Femur (tissue), 1 donor: ENCODE results near the gene LAGE3.
A peak's percentile ranks its signal among the peaks of the same experiment; 100 is the strongest.

Source experiments
- DNase-seq: peaks from one replicate; pipeline ENCODE4 v3.0.0-alpha.2; 2017

LAGE3 gene

GRCh38 chrX:154452823-154453222, 26.3 kb downstream of the LAGE3 start:
- DNase-seq, result no peak

DNA sequence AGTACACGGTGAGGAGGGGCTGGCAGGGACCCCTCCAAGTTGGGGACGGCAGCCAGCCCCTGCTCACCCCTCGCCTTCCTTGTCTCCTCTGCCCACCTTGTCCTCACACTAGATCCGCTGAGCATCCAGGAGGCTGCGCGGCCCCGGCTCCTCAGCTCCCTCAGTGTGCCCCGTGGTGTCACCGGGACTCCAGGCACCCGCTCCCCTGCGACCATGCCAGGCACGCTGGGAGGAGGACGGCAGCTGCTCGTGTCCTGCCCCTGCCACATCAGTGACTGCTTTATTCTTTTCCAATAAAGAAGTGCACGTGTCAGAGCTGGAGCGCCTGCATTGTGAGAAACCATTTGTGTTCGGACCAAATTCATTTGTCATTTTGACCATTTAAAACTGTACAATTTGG, 28.8 kb downstream of the LAGE3 start:
- DNase-seq, result no peak

GRCh38 chrX:154449618-154450017, 29.5 kb downstream of the LAGE3 start:
- no peak for DNase-seq

GRCh38 chrX:154448484-154448883, 30.6 kb downstream of the LAGE3 start:
- no peak for DNase-seq

- DNase-seq, result no peak
These were observed 32.7 kb downstream of the LAGE3 start for GRCh38 chrX:154446430-154446829.

- DNase-seq, result no peak
These were observed 33.3 kb downstream of the LAGE3 start for GRCh38 chrX:154445776-154446175.

DNA sequence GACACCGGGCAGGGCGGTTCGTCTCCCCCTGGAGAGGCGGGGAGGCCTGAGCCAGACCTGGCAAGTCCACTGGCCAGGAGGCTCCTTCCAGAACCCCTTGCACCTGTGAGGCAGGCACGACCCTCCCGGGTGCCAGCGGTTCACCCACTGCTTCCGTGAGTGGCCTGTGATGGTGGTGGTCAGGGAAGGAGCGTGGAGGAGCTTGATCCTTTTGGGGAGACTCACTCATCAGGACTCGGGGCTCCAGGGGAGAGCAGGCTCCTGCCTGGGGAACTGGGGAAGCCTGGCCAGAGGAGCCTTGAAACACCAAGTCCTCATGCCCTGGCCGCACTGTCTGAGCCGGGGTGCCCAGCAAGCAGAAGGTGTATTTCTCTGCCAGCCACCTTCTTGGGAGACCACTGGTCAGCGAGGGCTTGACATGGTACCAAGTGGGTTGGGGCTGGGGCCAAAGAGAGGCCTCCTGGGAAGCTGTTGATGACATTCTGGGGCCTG, 34.3 kb downstream of the LAGE3 start:
- DNase-seq, result no peak

GRCh38 chrX:154443992-154444754, 34.9 kb downstream of the LAGE3 start, which contains the start of gene FAM50A:
Gene FAM50A, plus strand, starts transcription at chrX:154444141. Its CDS starts 95 bp downstream, at chrX:154444236.
- peak; percentile 86 for DNase-seq

GRCh38 chrX:154443479-154443910, 35.6 kb downstream of the LAGE3 start:
- no peak for DNase-seq

GRCh38 chrX:154441984-154442707, 36.9 kb downstream of the LAGE3 start:
- no peak for DNase-seq

DNA sequence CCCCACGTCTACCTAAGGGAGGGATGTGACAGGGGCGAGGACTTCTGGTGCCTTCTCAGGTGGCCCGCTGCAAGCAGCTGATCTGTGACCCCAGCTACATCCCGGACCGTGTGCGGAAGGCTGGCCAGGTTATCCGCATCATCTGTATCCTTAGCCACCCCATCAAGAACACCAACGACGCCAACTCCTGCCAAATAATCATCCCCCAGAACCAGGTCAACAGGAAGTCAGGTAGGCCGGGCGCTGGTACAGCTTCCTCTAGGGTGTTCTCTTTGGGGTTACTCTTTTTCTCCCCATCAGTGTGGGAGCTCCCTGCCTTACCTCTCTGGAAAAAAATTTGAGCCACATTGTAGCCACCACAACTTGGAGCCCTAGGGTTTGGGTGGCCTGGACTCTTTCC, 37.5 kb downstream of the LAGE3 start:
- DNase-seq, result no peak

- DNase-seq, result no peak
These were observed 38.3 kb downstream of the LAGE3 start for GRCh38 chrX:154440623-154441357.

DNA sequence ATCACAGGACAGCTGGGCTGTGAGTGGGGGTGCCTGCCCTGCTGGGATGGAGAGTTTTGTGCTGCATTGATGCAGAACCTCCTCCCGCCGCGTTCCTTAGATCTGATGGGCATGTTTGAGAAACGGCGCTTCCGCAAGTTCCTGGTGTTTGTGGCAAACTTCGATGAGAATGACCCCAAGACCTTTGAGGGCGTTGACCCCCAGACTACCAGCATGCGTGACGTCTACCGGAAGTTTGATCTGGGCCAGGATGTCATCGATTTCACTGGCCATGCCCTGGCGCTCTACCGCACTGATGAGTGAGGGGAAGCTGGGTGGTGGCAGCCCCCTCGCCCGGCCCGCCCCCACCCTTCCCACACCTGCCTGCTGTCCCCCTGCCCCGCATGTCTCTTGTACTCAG, 39.2 kb downstream of the LAGE3 start:
- DNase-seq, result no peak

DNA sequence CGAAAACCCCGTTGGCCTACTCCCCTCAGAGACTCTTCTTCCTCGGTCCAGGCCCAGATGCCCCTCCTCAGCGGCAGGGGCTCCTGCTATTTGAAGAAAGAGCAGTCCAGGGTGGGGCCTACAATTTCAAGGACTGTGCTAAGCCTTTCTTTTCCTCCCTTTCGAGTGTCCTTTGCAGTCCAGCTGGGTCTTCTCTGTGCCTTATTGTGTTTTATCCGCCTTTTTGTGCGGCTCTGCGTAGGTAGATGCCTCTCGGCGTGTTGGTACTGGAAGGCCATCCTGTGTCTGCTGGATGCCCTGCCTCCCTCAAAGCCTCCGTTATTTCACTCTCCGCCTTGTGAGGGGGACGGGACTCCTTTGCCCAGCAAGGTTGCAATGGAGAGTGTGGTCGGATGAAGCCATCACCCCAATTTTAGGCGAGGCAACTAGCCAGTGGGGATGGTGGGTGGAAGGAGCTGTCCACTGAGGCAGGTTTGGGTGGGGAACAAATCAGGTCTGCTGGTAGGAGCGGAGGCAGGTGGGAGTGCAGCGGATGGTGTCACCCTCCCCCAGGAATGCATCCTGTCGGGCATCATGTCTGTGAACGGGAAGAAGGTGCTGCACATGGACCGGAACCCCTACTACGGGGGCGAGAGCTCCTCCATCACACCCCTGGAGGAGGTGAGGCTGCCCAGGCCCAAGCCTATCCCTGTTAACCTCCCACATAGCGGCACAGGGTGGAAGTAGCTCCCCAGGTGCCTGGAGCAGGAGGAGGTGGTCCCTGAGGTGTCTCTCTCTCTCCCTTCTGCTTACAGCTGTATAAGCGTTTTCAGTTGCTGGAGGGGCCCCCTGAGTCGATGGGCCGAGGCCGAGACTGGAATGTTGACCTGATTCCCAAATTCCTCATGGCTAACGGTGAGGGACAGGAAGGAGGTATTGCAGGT, 40.8 kb downstream of the LAGE3 start:
- no peak for DNase-seq

DNA sequence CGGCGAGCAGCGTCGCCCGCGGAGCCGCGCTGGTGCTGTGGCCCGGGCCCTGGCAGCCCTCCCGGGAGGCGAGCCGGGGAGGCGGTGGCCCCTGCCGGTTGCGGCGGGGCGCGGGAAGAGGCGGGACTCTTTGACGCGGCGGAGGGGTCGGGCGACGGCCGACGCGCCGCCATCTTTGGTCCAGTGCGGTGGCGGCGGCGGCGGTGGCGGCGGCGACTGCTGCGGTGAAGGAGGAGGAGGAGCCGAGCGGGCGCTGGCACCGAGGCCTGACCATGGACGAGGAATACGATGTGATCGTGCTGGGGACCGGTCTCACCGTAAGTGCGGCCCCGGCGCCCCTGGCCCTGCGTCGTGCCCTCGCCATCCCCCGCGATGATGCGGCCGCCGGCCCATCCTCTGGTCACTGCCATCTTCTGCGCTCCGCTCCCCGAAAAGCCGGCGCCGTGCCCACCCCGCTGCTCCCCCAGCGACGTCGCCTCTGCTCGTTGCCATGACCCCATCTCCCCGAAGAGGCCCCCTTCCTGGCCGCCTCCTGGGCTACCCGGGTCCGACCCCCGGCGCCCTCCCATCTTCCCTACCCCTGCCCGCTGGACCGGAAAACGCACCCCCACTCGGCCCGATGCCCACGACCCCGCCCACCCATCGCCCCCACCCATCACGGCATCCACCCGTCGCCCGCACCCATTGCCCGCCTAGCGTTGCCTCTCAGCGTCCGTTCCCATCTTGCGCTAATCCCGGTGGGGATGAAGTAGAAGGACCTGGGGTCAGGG, 41.9 kb downstream of the LAGE3 start, which contains the start of gene GDI1:
GDI1 (plus strand) TSS at position 172 of the 770 bp plus-strand sequence; CDS start at position 273, 101 bp downstream.
- DNase-seq, result peak; percentile 54

DNA sequence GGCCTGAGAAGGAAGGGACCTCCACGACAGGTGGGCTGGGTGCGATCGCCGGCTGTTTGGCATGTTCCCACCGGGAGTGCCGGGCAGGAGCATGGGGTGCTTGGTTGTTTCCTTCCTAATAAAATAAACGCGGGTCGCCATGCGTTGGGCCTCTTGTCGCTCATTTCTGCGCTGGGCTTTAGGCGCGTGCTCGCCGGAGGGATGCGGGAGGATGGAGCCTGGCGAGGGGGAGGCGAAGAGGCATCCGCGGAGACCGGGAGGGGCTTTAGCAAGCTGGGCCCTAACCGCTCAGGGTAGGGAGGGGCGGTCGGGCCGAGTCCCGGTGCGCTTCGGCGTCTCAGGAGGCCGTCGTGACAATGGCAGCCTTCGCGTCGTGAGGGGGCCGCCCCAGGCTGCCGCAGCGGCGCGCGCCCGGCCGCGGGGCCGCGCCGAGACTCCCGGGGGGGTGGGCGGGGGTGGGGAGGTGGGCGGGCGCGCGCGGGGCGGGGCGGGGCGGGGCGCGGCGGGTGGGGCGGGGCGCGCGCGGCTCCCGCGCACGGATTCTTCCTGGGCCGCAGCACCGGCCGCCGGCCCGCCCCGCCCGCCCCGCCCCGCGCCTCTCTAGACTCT, 42.6 kb downstream of the LAGE3 start:
- peak; percentile 44 for DNase-seq

DNA sequence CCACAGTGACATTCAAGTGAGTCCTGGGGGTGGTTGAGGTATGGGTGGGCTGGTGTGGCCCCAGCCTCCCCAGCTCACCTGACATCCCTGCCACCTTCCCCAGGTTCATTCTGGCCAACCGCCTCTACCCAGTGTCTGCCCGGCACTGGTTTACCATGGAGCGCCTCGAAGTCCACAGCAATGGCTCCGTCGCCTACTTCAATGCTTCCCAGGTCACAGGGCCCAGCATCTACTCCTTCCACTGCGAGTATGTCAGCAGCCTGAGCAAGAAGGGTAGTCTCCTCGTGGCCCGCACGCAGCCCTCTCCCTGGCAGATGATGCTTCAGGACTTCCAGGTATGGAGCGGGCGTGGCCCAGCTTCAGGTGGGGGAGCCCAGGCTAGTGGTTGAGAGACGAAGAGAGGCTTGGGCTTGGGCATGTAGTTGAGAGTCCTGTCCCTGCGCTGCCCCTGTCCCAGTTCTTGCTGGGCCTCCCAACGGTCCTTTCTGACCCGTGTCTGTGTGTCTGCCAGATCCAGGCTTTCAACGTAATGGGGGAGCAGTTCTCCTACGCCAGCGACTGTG, 43.8 kb downstream of the LAGE3 start:
- no peak for DNase-seq

DNA sequence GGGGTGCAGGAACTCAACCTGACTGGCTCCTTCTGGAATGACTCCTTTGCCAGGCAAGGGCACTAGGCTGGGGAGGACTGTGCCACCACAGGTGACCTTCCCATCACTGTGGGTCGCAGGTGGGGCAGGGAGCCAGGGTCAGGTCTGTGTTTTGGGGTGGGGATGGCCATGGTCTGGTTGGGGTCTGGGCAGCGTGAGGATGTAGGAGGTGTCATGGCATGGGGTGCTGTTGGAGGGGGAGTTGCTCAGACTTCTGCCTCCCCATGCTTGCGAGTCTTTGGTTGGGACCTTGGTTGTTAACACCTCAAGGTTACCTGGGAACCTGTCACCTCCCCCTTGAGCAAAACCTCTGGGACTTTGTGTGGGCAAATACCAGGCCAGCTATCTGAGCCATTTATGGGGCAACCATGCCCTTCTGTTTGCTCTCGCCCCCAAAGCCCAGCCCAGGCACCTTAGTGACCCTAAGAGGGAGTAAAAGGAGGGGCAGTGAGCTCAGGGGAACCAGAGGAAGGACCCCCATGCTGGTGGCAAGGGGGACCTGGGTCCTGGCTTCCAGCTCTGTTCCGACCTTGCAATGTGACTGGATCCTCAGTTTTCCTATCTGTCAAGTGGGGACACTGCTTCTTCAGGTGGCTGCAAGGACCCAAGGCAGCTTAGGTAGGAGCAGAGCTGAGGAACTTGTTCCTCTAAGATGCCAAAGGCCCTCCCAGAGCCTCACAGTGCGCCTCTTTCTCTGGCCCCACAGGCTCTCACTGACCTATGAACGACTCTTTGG, 44.5 kb downstream of the LAGE3 start:
- DNase-seq, result no peak

- no peak for DNase-seq
These were observed 45.5 kb downstream of the LAGE3 start for GRCh38 chrX:154433605-154434004.

DNA sequence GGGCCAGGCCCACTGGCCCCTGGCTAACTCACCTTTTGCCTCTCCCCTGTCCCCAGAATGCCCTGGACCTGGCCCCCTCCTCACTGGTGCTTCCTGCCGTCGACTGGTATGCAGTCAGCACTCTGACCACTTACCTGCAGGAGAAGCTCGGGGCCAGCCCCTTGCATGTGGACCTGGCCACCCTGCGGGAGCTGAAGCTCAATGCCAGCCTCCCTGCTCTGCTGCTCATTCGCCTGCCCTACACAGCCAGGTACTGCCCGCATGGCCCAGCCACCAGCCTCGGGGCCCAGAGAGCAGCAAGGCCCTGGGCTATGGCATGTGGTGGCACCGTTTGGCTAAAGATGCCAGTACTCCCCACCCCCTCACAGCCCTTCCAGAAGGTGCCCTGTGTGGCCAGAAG, 46.9 kb downstream of the LAGE3 start:
- no peak for DNase-seq
